Measurements from ENCODE around the gene INHA.

INHA gene

DNA sequence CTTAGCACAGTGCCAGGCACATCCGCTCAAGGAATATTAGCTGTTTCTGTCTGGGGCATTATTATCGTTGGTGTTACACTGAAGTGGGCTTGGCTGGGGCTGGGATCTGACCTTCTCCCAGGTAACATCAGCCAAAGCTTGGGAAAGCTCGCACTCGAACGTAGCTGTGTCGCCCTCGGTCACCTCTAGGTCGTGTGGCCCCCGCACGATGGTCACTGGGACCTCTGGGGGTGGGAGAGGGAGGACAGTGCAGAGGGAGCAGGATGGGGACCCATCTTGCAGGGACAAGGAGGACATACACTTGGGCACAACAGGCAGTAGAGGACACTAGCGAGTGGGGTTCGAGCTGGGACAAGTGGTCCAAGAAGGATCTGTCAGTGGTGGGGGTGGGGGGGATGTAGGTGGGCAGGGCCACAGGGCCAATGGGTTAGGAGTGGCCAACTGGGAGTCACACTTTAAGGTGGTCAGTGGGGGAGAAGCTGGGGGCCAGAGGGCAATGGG, 18.6 kb upstream of the INHA start:
- Histone ChIP-seq H3K9me3 (ENCODE audit: insufficient read depth, low read length) (no peaks in the 10 kb centered on the region), H3K9ac (ENCODE audit: low read length) (no peak overlapping the region), H3K79me2 (ENCODE audit: insufficient read depth, low read length) (no peaks in the 10 kb centered on the region), H3K9me2 (replicated peaks; ENCODE audit: insufficient read depth, low read length) (no peaks in the 10 kb centered on the region), H3F3A (ENCODE audit: insufficient read depth) (no peaks in the 10 kb centered on the region), H2AFZ (ENCODE audit: low read depth, low read length, severe bottlenecking) (no peak overlapping the region), H3K4me3 (ENCODE audit: insufficient read depth, low read length, poor library complexity, severe bottlenecking) (no peak overlapping the region), H3K27me3 (ENCODE audit: low read length) (no peaks in the 10 kb centered on the region), H3K27ac (ENCODE audit: low read depth, low read length) (no peak overlapping the region), H3K36me3 (ENCODE audit: low read length) (no peaks in the 10 kb centered on the region), H3K4me2 (ENCODE audit: low read depth, low read length, poor library complexity, severe bottlenecking) (no peak overlapping the region), H4K20me1 (ENCODE audit: low read depth, low read length) (no peaks in the 10 kb centered on the region)
- no peak for TF ChIP-seq EZH2phosphoT487 (conservative IDR thresholded peaks at IDR 0.05; ENCODE audit: low read length)
- TF ChIP-seq, protein P1, sequence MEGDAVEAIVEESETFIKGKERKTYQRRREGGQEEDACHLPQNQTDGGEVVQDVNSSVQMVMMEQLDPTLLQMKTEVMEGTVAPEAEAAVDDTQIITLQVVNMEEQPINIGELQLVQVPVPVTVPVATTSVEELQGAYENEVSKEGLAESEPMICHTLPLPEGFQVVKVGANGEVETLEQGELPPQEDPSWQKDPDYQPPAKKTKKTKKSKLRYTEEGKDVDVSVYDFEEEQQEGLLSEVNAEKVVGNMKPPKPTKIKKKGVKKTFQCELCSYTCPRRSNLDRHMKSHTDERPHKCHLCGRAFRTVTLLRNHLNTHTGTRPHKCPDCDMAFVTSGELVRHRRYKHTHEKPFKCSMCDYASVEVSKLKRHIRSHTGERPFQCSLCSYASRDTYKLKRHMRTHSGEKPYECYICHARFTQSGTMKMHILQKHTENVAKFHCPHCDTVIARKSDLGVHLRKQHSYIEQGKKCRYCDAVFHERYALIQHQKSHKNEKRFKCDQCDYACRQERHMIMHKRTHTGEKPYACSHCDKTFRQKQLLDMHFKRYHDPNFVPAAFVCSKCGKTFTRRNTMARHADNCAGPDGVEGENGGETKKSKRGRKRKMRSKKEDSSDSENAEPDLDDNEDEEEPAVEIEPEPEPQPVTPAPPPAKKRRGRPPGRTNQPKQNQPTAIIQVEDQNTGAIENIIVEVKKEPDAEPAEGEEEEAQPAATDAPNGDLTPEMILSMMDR (IDR thresholded peaks at IDR 0.05; ENCODE audit: insufficient read depth, low read length, poor library complexity, severe bottlenecking), result no peak

DNA sequence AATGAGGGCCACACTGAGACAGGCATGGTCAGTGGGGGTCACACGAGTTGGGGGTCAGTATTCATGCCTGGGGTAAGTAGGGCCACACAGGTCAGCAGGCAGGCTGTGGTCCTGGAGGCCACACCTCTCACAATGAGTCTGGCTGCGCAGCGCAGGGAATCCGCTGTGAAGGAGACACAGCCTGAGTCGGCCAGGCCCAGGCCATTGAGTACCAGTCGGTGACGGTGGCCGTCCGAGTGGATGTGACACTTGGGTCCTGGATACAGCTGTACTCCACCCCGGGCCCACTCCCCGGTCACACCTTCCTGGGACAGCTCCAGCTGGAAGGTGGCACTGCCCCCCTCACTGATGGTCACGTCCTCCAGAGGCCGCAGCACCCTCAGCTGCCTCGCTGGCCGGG, 17.8 kb upstream of the INHA start:
- H2AFZ ChIP-seq (ENCODE audit: low read depth, low read length, severe bottlenecking), result no peak overlapping the region
- no peaks in the 10 kb centered on the region for H4K20me1 ChIP-seq (ENCODE audit: low read depth, low read length)
- H3K4me2 ChIP-seq (ENCODE audit: low read depth, low read length, poor library complexity, severe bottlenecking), result no peak overlapping the region
- no peaks in the 10 kb centered on the region for H3K27me3 ChIP-seq (ENCODE audit: low read length)
- no peak overlapping the region for H3K9ac ChIP-seq (ENCODE audit: low read length)
- H3K9me3 ChIP-seq (ENCODE audit: insufficient read depth, low read length), result no peaks in the 10 kb centered on the region
- no peak overlapping the region for H3K27ac ChIP-seq (ENCODE audit: low read depth, low read length)
- no peak overlapping the region for H3K4me3 ChIP-seq (ENCODE audit: insufficient read depth, low read length, poor library complexity, severe bottlenecking)
- no peaks in the 10 kb centered on the region for H3K36me3 ChIP-seq (ENCODE audit: low read length)
- H3K9me2 ChIP-seq (replicated peaks; ENCODE audit: insufficient read depth, low read length), result no peaks in the 10 kb centered on the region
- no peaks in the 10 kb centered on the region for H3K79me2 ChIP-seq (ENCODE audit: insufficient read depth, low read length)
- TF ChIP-seq, protein P1 (IDR thresholded peaks at IDR 0.05; ENCODE audit: insufficient read depth, low read length, poor library complexity, severe bottlenecking), result no peak
- no peak for TF ChIP-seq EZH2phosphoT487 (conservative IDR thresholded peaks at IDR 0.05; ENCODE audit: low read length)
- no peaks in the 10 kb centered on the region for H3F3A ChIP-seq (ENCODE audit: insufficient read depth)

DNA sequence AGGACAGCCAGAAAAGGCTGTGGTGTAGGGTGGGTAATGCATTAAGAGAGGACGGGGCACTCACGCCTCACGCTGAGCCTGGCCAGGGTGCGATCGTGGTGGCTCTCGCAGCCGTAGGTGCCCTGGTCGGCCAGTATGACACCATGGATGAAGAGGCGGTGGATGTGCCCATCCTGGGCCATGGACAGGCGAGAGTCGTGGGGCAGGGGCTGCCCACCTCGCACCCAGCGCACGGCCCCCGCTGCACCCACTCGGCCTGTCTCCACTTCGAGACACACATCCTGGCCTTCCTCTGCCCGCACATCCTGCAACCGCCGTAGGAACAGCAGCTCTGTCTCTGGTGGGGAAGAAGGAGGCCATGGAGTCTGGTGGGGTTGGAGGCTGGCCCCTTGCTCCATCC, 16.2 kb upstream of the INHA start:
- no peak overlapping the region for H3K27ac ChIP-seq (ENCODE audit: low read depth, low read length)
- TF ChIP-seq, protein P1 (IDR thresholded peaks at IDR 0.05; ENCODE audit: insufficient read depth, low read length, poor library complexity, severe bottlenecking), result no peak
- no peak for TF ChIP-seq EZH2phosphoT487 (conservative IDR thresholded peaks at IDR 0.05; ENCODE audit: low read length)
- H4K20me1 ChIP-seq (ENCODE audit: low read depth, low read length), result no peaks in the 10 kb centered on the region
- H3K4me2 ChIP-seq (ENCODE audit: low read depth, low read length, poor library complexity, severe bottlenecking), result no peak overlapping the region
- no peak overlapping the region for H3K4me3 ChIP-seq (ENCODE audit: insufficient read depth, low read length, poor library complexity, severe bottlenecking)
- H3F3A ChIP-seq (ENCODE audit: insufficient read depth), result no peaks in the 10 kb centered on the region
- H3K9me3 ChIP-seq (ENCODE audit: insufficient read depth, low read length), result no peaks in the 10 kb centered on the region
- H3K9me2 ChIP-seq (replicated peaks; ENCODE audit: insufficient read depth, low read length), result no peaks in the 10 kb centered on the region
- H3K79me2 ChIP-seq (ENCODE audit: insufficient read depth, low read length), result no peaks in the 10 kb centered on the region
- no peak overlapping the region for H3K9ac ChIP-seq (ENCODE audit: low read length)
- H2AFZ ChIP-seq (ENCODE audit: low read depth, low read length, severe bottlenecking), result no peak overlapping the region
- H3K27me3 ChIP-seq (ENCODE audit: low read length), result no peaks in the 10 kb centered on the region
- H3K36me3 ChIP-seq (ENCODE audit: low read length), result no peaks in the 10 kb centered on the region
